ENCODE results near the gene CDC25B.

The CDC25B gene

GRCh38 chr20:3795511-3796468 is at the start of gene CDC25B:
TSS of gene CDC25B (plus strand) at chr20:3796310. CDS start at chr20:3796532, 222 bp downstream.
- peak; percentile 70 for TF ChIP-seq CTCF (IDR thresholded peaks at IDR 0.05; ENCODE audit: low read depth, low read length, missing control alignments)
- in situ Hi-C loops (cut with HindIII; ENCODE audit: low pct_ligation_motif_present, low sequenced_read_pairs), result no loop called here

GRCh38 chr20:3747471-3747870 is 48.6 kb upstream of the CDC25B start:
- DNase-seq, result no peak

More at GRCh38 chr20:3795511-3796468, at the start of gene CDC25B:
- peak; percentile 89 for DNase-seq
- H3K36me3 ChIP-seq (replicated peaks), result no peaks in the 10 kb centered on the region
- H3K27me3 ChIP-seq (replicated peaks), result no peaks in the 10 kb centered on the region
- H3K4me3 ChIP-seq (ENCODE audit: low read depth, low read length), result peak within 1 kb of the TSS; percentile 83
- H3K27ac ChIP-seq, result peak within 1 kb of the TSS; percentile 95

GRCh38 chr20:3748073-3748472 is 48.0 kb upstream of the CDC25B start:
- in situ Hi-C loops (cut with HindIII; ENCODE audit: low pct_ligation_motif_present, low sequenced_read_pairs), result no loop called here
- no peak for TF ChIP-seq CTCF (IDR thresholded peaks at IDR 0.05; ENCODE audit: low read depth, low read length, missing control alignments)
- no peak overlapping the region for H3K4me3 ChIP-seq (ENCODE audit: low read depth, low read length)
- H3K36me3 ChIP-seq (replicated peaks), result no peaks in the 10 kb centered on the region
- no peaks in the 10 kb centered on the region for H3K27me3 ChIP-seq (replicated peaks)
- H3K27ac ChIP-seq, result no peak overlapping the region
- no peak for DNase-seq

More at GRCh38 chr20:3747471-3747870, 48.6 kb upstream of the CDC25B start:
- no peak overlapping the region for H3K27ac ChIP-seq
- in situ Hi-C loops (cut with HindIII; ENCODE audit: low pct_ligation_motif_present, low sequenced_read_pairs), result no loop called here
- no peak overlapping the region for H3K4me3 ChIP-seq (ENCODE audit: low read depth, low read length)
- H3K36me3 ChIP-seq (replicated peaks), result no peaks in the 10 kb centered on the region
- no peaks in the 10 kb centered on the region for H3K27me3 ChIP-seq (replicated peaks)
- no peak for TF ChIP-seq CTCF (IDR thresholded peaks at IDR 0.05; ENCODE audit: low read depth, low read length, missing control alignments)

- no peak for DNase-seq
- Histone ChIP-seq H3K4me3 (ENCODE audit: low read depth, low read length) (no peak overlapping the region), H3K27ac (no peak overlapping the region), H3K36me3 (replicated peaks) (no peaks in the 10 kb centered on the region), H3K27me3 (replicated peaks) (no peaks in the 10 kb centered on the region)
- no peak for TF ChIP-seq CTCF (IDR thresholded peaks at IDR 0.05; ENCODE audit: low read depth, low read length, missing control alignments)
- in situ Hi-C loops (cut with HindIII; ENCODE audit: low pct_ligation_motif_present, low sequenced_read_pairs), result no loop called here
Observed at GRCh38 chr20:3749087-3749688, 46.9 kb upstream of the CDC25B start.

- Histone ChIP-seq H3K27ac (no peak overlapping the region), H3K27me3 (replicated peaks) (no peaks in the 10 kb centered on the region), H3K4me3 (ENCODE audit: low read depth, low read length) (peak overlapping the region; percentile 20), H3K36me3 (replicated peaks) (no peaks in the 10 kb centered on the region)
- TF ChIP-seq CTCF (IDR thresholded peaks at IDR 0.05; ENCODE audit: low read depth, low read length, missing control alignments), result peak; percentile 64
- in situ Hi-C loops (cut with HindIII; ENCODE audit: low pct_ligation_motif_present, low sequenced_read_pairs), result no loop called here
- DNase-seq, result no peak
Observed at GRCh38 chr20:3749689-3750531, 46.2 kb upstream of the CDC25B start.
